Caco-2 (cell line): Measurements from ENCODE around the gene TMEM62. TPM values are rescaled to one million over a fixed set of nuclear protein-coding genes. Genes with fewer than 3 reads are reported as not detected.
"Not testable (repeated sequence)": the region's sequence is repeated elsewhere in the genome, so short reads cannot be mapped to it uniquely, and the experiment has no call there.

Source experiments
- BruUV-seq: library from RNA; stranded (reverse); fragments of 400-500 nt; replicated peaks from 2 replicates; lab custom pipeline; 2021; lab: Mats Ljungman, UMichigan
- CTCF ChIA-PET: fragments of 300-600 bp; sonication (Branson Sonifier 250); formaldehyde crosslinking; loops from one replicate; lab custom pipeline; 2022; ENCODE audit warnings: antibody characterized with exemption; lab: Charles Lee
- POLR2A ChIA-PET: fragments of 300-600 bp; sonication (Branson Sonifier 250); formaldehyde crosslinking; loops from one replicate; lab custom pipeline; 2022; ENCODE audit warnings: antibody characterized with exemption; lab: Charles Lee
- DNase-seq, 2 experiments: peaks; one replicate each; pipeline versions ENCODE4 v3.0.0 to v3.0.0-alpha.2; 2020 to 2022
- H3K27me3 ChIP-seq: replicated peaks from 2 replicates; pipeline ENCODE4 v1.6.0; 2011; ENCODE audit warnings: low read length; ENCODE audit not compliant: control insufficient read depth, insufficient read depth
- H3K36me3 ChIP-seq: 2 replicates; pipeline ENCODE4 v1.5.1; 2011; ENCODE audit warnings: low read length; ENCODE audit not compliant: control insufficient read depth, insufficient read depth
- H3K4me1 ChIP-seq: fragments of 250-450 bp; sonication (Bioruptor Pico); 2 replicates; pipeline ENCODE4 v1.5.1; 2020; ENCODE audit warnings: mild to moderate bottlenecking
- H3K4me3 ChIP-seq: 2 replicates; pipeline ENCODE4 v1.5.1; 2011; ENCODE audit warnings: low read depth, mild to moderate bottlenecking, control low read depth, low read length
- H3K9me3 ChIP-seq: fragments of 250-450 bp; sonication (Bioruptor Pico); 2 replicates; pipeline ENCODE4 v1.5.1; 2020; ENCODE audit warnings: mild to moderate bottlenecking, moderate library complexity
- H3K27ac Mint-ChIP-seq: one replicate; pipeline ENCODE4 v1.8.0; 2022; ENCODE audit warnings: mixed read lengths; ENCODE audit not compliant: unreplicated experiment
- H3K27me3 Mint-ChIP-seq: one replicate; pipeline ENCODE4 v1.8.0; 2022; ENCODE audit warnings: mixed read lengths; ENCODE audit not compliant: insufficient read depth, unreplicated experiment
- H3K36me3 Mint-ChIP-seq: one replicate; pipeline ENCODE4 v1.8.0; 2022; ENCODE audit warnings: mild to moderate bottlenecking, mixed read lengths; ENCODE audit not compliant: insufficient read depth, unreplicated experiment
- H3K4me1 Mint-ChIP-seq: one replicate; pipeline ENCODE4 v1.8.0; 2022; ENCODE audit warnings: low read depth, mixed read lengths; ENCODE audit not compliant: unreplicated experiment
- H3K4me3 Mint-ChIP-seq: one replicate; pipeline ENCODE4 v1.8.0; 2022; ENCODE audit warnings: mild to moderate bottlenecking, moderate library complexity, mixed read lengths; ENCODE audit not compliant: unreplicated experiment
- H3K9me3 Mint-ChIP-seq: one replicate; pipeline ENCODE4 v1.8.0; 2022; ENCODE audit warnings: mixed read lengths; ENCODE audit not compliant: unreplicated experiment
- intact Hi-C: fragments of 100-400 bp; cut with micrococcal nuclease; formaldehyde crosslinking; loops from one replicate; pipeline ENCODE4 v1.10.0; 2022; ENCODE audit not compliant: unreplicated experiment
- total RNA-seq: library from RNA; stranded (reverse); gene quantifications from 2 replicates; pipeline ENCODE4 v1.2.3, GENCODE V29; 2022
- TF ChIP-seq, protein P1 (sequence below), 2 experiments: fragments of 200-600 bp in 1 of 2; IDR thresholded peaks; 1 replicate in 1 of 2; 2 replicates in 1 of 2; pipeline versions ENCODE4 v1.5.1 to v1.8.0; 2011 to 2022; ENCODE audit warnings: antibody characterized with exemption in 1 of 2, control low read depth in 1 of 2, inconsistent platforms in 1 of 2, low read depth in 1 of 2, low read length in 1 of 2, mild to moderate bottlenecking in 1 of 2, moderate library complexity in 1 of 2; ENCODE audit not compliant: insufficient read depth in 1 of 2, severe bottlenecking in 1 of 2, unreplicated experiment in 1 of 2

TMEM62 gene
- total RNA-seq, 1 experiment from 2014 or later = 23.7 TPM

DNA sequence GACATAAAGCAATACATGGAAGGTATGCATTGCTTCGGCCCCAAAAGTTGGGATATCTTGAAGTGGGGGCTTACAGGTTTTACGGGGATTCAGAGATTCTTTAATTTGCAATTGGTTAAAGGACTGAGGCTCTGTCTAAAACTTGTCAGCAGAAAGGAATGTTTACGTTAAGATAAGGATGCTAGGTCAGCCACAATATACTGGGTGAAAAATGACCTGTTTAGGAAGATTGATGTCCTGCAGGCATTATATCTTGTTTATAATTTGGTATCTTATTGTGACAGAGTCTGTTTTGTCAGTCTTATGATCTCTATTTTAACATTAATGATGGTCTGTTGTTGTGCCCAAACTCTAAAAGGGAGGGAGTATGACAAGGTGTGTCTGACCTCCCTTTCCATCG is 36.5 kb downstream of the TMEM62 start:
- Histone ChIP-seq H3K36me3 (no peaks in the 10 kb centered on the region; the same call in 1 of the 2 replicates), H3K9me3 (peaks cover 8% of the 10 kb centered on the region; the same call in 1 of the 2 replicates), H3K4me3 (no peak overlapping the region), H3K4me1 (peaks cover 16% of the 10 kb centered on the region), H3K27me3 (no peaks in the 10 kb centered on the region)
- H3K9me3 Mint-ChIP-seq = no peaks in the 10 kb centered on the region
- TF ChIP-seq, protein P1, sequence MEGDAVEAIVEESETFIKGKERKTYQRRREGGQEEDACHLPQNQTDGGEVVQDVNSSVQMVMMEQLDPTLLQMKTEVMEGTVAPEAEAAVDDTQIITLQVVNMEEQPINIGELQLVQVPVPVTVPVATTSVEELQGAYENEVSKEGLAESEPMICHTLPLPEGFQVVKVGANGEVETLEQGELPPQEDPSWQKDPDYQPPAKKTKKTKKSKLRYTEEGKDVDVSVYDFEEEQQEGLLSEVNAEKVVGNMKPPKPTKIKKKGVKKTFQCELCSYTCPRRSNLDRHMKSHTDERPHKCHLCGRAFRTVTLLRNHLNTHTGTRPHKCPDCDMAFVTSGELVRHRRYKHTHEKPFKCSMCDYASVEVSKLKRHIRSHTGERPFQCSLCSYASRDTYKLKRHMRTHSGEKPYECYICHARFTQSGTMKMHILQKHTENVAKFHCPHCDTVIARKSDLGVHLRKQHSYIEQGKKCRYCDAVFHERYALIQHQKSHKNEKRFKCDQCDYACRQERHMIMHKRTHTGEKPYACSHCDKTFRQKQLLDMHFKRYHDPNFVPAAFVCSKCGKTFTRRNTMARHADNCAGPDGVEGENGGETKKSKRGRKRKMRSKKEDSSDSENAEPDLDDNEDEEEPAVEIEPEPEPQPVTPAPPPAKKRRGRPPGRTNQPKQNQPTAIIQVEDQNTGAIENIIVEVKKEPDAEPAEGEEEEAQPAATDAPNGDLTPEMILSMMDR (IDR thresholded peaks at IDR 0.05; ENCODE audit: insufficient read depth in 1 of 2, low read depth in 1 of 2, low read length in 1 of 2, severe bottlenecking in 1 of 2, unreplicated experiment in 1 of 2) = no peak
- H3K27ac Mint-ChIP-seq = no peak overlapping the region
- ChIA-PET CTCF (no interaction called here), POLR2A (no interaction called here)
- peaks cover 7% of the 10 kb centered on the region for H3K4me1 Mint-ChIP-seq
- BruUV-seq = no TSS peak
- intact Hi-C loops = no loop called here
- H3K27me3 Mint-ChIP-seq = no peaks in the 10 kb centered on the region
- H3K36me3 Mint-ChIP-seq = peaks cover 55% of the 10 kb centered on the region
- no peak overlapping the region for H3K4me3 Mint-ChIP-seq
- no peak for DNase-seq

DNA sequence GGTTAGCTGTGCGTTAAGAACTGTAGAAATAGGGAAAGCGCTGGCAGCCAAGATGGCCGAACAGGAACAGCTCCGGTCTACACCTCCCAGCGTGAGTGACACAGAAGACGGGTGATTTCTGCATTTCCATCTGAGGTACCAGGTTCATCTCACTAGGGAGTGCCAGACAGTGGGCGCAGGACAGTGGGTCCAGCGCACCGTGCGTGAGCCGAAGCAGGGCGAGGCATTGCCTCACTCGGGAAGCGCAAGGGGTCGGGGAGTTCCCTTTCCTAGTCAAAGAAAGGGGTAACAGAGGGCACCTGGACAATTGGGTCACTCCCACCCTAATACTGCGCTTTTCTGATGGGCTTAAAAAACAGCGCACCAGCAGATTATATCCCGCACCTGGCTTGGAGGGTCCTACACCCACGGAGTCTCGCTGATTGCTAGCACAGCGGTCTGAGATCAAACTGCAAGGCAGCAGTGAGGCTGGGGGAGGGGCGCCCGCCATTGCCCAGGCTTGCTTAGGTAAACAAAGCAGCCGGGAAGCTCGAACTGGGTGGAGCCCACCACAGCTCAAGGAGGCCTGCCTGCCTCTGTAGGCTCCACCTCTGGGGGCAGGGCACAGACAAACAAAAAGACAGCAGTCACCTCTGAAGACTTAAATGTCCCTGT is 42.4 kb downstream of the TMEM62 start:
- H3K27me3 ChIP-seq, H3K9me3 Mint-ChIP-seq, BruUV-seq, H3K27ac Mint-ChIP-seq, H3K4me3 ChIP-seq, H3K36me3 ChIP-seq, CTCF ChIA-PET, POLR2A ChIA-PET, intact Hi-C loops, H3K4me1 Mint-ChIP-seq, H3K4me1 ChIP-seq, H3K27me3 Mint-ChIP-seq, DNase-seq, H3K4me3 Mint-ChIP-seq: not testable (repeated sequence)
- H3K9me3 ChIP-seq = peaks cover 11% of the 10 kb centered on the region; the same call in 1 of the 2 replicates
- H3K36me3 Mint-ChIP-seq = peaks cover 37% of the 10 kb centered on the region

DNA sequence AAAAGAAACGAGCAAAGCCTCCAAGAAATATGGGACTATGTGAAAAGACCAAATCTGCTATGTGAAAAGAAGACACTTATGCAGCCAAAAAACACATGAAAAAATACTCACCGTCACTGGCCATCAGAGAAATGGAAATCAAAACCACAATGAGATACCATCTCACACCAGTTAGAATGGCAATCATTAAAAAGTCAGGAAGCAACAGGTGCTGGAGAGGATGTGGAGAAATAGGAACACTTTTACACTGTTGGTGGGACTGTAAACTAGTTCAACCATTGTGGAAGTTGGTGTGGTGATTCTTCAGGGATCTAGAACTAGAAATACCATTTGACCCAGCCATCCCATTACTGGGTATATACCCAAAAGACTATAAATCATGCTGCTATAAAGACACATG is 43.8 kb downstream of the TMEM62 start:
- H3K36me3 ChIP-seq, H3K4me3 ChIP-seq, H3K27me3 ChIP-seq, H3K27ac Mint-ChIP-seq, BruUV-seq, H3K4me3 Mint-ChIP-seq, H3K4me1 ChIP-seq, H3K9me3 Mint-ChIP-seq, POLR2A ChIA-PET, intact Hi-C loops, CTCF ChIA-PET, H3K27me3 Mint-ChIP-seq, H3K4me1 Mint-ChIP-seq, DNase-seq, H3K9me3 ChIP-seq: not testable (repeated sequence)
- peaks cover 29% of the 10 kb centered on the region for H3K36me3 Mint-ChIP-seq

DNA sequence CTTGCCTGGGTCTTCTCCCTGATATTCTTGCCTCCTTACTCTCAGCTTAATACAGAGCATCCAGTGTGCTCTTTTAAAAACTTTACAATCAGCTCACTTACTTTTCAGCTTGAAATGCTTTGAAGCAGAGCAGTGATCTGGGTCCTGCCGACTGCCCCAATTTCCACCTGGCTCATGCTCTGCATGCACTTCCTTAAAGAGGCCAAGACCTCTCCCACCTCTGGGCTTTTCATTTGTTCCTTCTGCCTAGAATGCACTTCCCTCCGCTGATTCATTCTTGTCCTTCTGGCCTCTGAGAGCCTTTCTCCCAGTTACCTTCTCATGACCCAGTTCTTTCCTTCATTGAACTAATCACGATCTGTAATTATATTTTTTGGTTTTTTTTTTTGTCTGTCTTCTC is 49.9 kb downstream of the TMEM62 start:
- Histone ChIP-seq H3K27me3 (no peaks in the 10 kb centered on the region), H3K9me3 (no peaks in the 10 kb centered on the region), H3K36me3 (no peaks in the 10 kb centered on the region), H3K4me1 (peaks cover 12% of the 10 kb centered on the region), H3K4me3 (no peak overlapping the region)
- DNase-seq = no peak
- Mint-ChIP-seq H3K9me3 (no peaks in the 10 kb centered on the region), H3K27me3 (no peaks in the 10 kb centered on the region), H3K4me3 (no peak overlapping the region), H3K27ac (no peak overlapping the region), H3K36me3 (peaks cover 25% of the 10 kb centered on the region), H3K4me1 (peaks cover 4% of the 10 kb centered on the region)
- TF ChIP-seq, protein P1 (IDR thresholded peaks at IDR 0.05; ENCODE audit: insufficient read depth in 1 of 2, low read depth in 1 of 2, low read length in 1 of 2, severe bottlenecking in 1 of 2, unreplicated experiment in 1 of 2) = no peak
- POLR2A ChIA-PET = interaction anchor here (0.6 kb wide), 1 partner anchor 105 kb away, joined by 3 read pairs; no protein-coding TSS in a partner anchor
- CTCF ChIA-PET = no interaction called here
- intact Hi-C loops = no loop called here
- BruUV-seq = no TSS peak
